HepG2 (cell line): Measurements from ENCODE around the gene POFUT2. TPM values are rescaled to one million over a fixed set of nuclear protein-coding genes. Genes with fewer than 3 reads are reported as not detected.

Experiments used
- FIP1L1 ChIP-seq: fragments of 200-400 bp; formaldehyde crosslinking; IDR thresholded peaks from 2 replicates; pipeline ENCODE4 v1.6.1; 2018; ENCODE audit warnings: low read depth, mild to moderate bottlenecking, low read length, moderate library complexity, borderline replicate concordance; ENCODE audit not compliant: insufficient read depth
- FUBP1 ChIP-seq: sonication (generic); formaldehyde crosslinking; IDR thresholded peaks from 2 replicates; pipeline ENCODE4 v1.5.1; 2020; ENCODE audit warnings: missing genetic modification reagents, mild to moderate bottlenecking, borderline replicate concordance
- NCOA2 ChIP-seq: sonication (generic); formaldehyde crosslinking; IDR thresholded peaks from 2 replicates; pipeline ENCODE4 v1.8.0; 2022; ENCODE audit warnings: inconsistent platforms
- NFE2L1 ChIP-seq: sonication (generic); formaldehyde crosslinking; IDR thresholded peaks from 2 replicates; pipeline ENCODE4 v1.4.0; 2020; ENCODE audit warnings: missing genetic modification reagents, mild to moderate bottlenecking, borderline replicate concordance
- NR3C1 ChIP-seq: sonication (generic); formaldehyde crosslinking; IDR thresholded peaks from 2 replicates; pipeline ENCODE4 v1.4.0; 2020; ENCODE audit warnings: missing genetic modification reagents
- PBX2 ChIP-seq: IDR thresholded peaks from 2 replicates; pipeline ENCODE4 v1.6.1; 2016; ENCODE audit warnings: control low read depth
- PHB2 ChIP-seq: fragments of 450-650 bp; IDR thresholded peaks from 2 replicates; pipeline ENCODE4 v1.6.1; 2018; ENCODE audit not compliant: partially characterized antibody
- POGK ChIP-seq: sonication (generic); formaldehyde crosslinking; conservative IDR thresholded peaks from 2 replicates; pipeline ENCODE4 v1.8.0; 2022; ENCODE audit warnings: mild to moderate bottlenecking, moderate library complexity, missing genetic modification reagents
- SIN3B ChIP-seq: fragments of 150-350 bp; IDR thresholded peaks from 2 replicates; pipeline ENCODE4 v1.6.1; 2014; ENCODE audit warnings: low read length
- YEATS4 ChIP-seq: sonication (generic); formaldehyde crosslinking; IDR thresholded peaks from 2 replicates; pipeline ENCODE4 v1.4.0; 2020; ENCODE audit warnings: missing genetic modification reagents, borderline replicate concordance
- ZBTB21 ChIP-seq: sonication (generic); formaldehyde crosslinking; IDR thresholded peaks from 2 replicates; pipeline ENCODE4 v1.4.0; 2020; ENCODE audit warnings: missing genetic modification reagents
- ZNF235 ChIP-seq: sonication (generic); formaldehyde crosslinking; IDR thresholded peaks from 2 replicates; pipeline ENCODE4 v1.8.1; 2023; ENCODE audit warnings: mild to moderate bottlenecking, missing genetic modification reagents, borderline replicate concordance
- ZNF646 ChIP-seq: sonication (generic); formaldehyde crosslinking; IDR thresholded peaks from 2 replicates; pipeline ENCODE4 v1.9.0; 2021; ENCODE audit warnings: mild to moderate bottlenecking, missing genetic modification reagents
- ZNF674 ChIP-seq: sonication (generic); formaldehyde crosslinking; IDR thresholded peaks from 2 replicates; pipeline ENCODE4 v1.5.0; 2020; ENCODE audit warnings: low read depth, mild to moderate bottlenecking, missing genetic modification reagents
- ZNF800 ChIP-seq: sonication (generic); formaldehyde crosslinking; IDR thresholded peaks from 2 replicates; pipeline ENCODE4 v1.4.0; 2020; ENCODE audit warnings: missing genetic modification reagents
- polyA plus RNA-seq, 8 experiments: library from polyadenylated mRNA; depleted of rRNA in 3 of 8; stranded (reverse) in 7 of 8; unstranded in 1 of 8; fragments of >200 nt; fragmentation: Illumina TruSeq in 4 of 8; extraction: Trizol in 4 of 8; gene quantifications; 2 replicates each; pipeline versions ENCODE4 v1.2.1 to v1.2.3, GENCODE V29; 2011 to 2016; ENCODE audit warnings: low read depth in 4 of 8, missing spikeins in 1 of 8, mixed read lengths in 1 of 8; ENCODE audit not compliant: insufficient read depth in 1 of 8
- total RNA-seq, 5 experiments: library from RNA; depleted of rRNA; stranded (reverse); fragments of >200 nt; fragmentation: Illumina TruSeq; extraction: Trizol; gene quantifications; 2 replicates each; pipeline ENCODE4 v1.2.3, GENCODE V29; 2016; ENCODE audit warnings: low read depth in 1 of 5

POFUT2 gene
- total and polyA plus RNA-seq, 2 of the 13 experiments (the other 11 are each of a cell fraction or from before 2014, with no cell fraction given), result 22.8 to 24.0 TPM

- peak; percentile 46; the same call in 1 of the 2 replicates for TF ChIP-seq ZNF646 (CRISPR knock-in tag)
- no peak for TF ChIP-seq POGK (CRISPR knock-in tag)
- no peak for TF ChIP-seq NR3C1 (CRISPR knock-in tag)
- TF ChIP-seq ZNF800 (CRISPR knock-in tag), result 0 out of 2 replicates have a peak, but pooled peaks have one; percentile 66
- no peak for TF ChIP-seq FUBP1
- no peak for TF ChIP-seq ZNF235 (CRISPR knock-in tag)
- TF ChIP-seq PBX2 (CRISPR knock-in tag), result no peak
- TF ChIP-seq NFE2L1 (CRISPR knock-in tag), result no peak
- no peak for TF ChIP-seq ZBTB21 (CRISPR knock-in tag)
- TF ChIP-seq FIP1L1, result no peak
- TF ChIP-seq SIN3B, result no peak
- peak; percentile 36; the same call in 1 of the 2 replicates for TF ChIP-seq YEATS4 (CRISPR knock-in tag)
- TF ChIP-seq PHB2, result no peak
- no peak for TF ChIP-seq ZNF674 (CRISPR knock-in tag)
- TF ChIP-seq NCOA2 (CRISPR knock-in tag), result peak; percentile 13; the same call in 1 of the 2 replicates
Measured at GRCh38 chr21:45292399-45293219, 4.9 kb upstream of the POFUT2 start (continued).
